GM19351 (cell line): ENCODE data around the gene UCN.
"Not testable (repeated sequence)": the region's sequence is repeated elsewhere in the genome, so short reads cannot be mapped to it uniquely, and the experiment has no call there.

Experiments
- ATAC-seq: cut with Tn5 transposase; IDR thresholded peaks from one replicate; pipeline ENCODE4 v1.9.1; 2021; ENCODE audit warnings: mild to moderate bottlenecking, moderate library complexity; ENCODE audit not compliant: unreplicated experiment

Gene UCN, protein sequence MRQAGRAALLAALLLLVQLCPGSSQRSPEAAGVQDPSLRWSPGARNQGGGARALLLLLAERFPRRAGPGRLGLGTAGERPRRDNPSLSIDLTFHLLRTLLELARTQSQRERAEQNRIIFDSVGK

DNA sequence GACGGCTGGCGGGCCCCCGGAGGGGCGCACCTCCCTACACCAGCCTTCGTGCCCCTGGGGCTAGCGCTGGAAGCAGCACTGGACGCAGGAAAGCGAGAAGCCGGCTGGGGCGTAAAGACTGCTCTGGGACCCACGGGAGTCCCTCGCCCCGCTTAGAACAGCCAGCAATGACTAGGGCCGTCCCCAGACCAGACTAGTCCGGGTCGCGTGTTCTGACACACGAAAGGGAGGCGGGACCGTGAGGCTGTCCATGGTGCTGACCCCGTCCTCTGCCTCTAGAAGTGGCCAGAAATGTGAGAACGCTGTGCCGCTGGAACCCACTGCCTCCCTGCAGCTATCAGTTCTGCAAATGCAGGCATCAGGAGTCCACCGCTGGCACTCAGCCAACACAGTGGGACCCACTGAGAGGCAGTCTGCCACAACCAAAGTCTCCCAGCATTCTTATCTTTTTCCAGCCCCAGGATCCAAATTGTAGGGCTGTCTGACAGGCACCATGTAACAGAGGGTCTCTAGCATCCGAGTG is at the start of gene UCN:
TSS of gene UCN (minus strand) at position 87 of the 523 bp plus-strand sequence. CDS start 550 bp downstream, outside the sequence.
- ATAC-seq: no peak

DNA sequence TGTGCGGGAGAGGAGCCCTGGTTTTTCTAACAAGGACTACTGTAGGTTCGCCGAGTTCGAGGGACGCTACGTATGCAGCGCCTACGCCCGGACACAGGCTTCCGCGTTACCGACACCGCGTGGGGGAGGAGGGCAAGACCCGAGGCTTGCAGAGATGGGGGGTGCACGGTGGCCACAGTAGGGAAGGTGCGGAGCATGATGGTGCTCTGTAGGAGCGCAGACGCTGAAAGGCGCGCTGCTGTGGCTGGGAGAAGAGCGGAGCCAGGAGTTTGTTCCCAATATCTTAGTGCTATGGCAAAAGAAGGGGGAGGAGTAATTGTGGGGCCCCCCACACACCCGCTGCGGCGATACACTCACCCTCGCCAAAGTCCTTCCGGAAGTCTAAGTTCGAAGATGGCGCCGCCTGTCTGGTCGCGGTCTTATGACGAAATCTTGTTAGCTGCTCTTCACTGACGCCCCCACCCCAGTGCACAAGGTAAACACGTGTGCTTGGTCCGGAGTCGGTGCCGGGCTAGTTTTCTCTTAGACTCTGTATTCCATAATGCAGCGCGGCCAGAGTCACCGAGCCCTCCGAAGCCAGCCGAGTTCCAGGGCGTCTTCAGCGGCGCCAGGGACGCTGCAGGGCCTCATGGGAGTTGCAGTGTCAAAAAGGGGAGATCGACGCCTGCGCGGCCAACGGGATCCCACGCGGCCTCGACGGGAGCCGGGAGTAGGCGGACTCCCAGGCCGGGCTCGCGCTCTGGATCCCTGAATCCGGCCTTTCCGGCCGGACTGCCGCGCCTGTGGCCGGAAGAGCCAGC is 48.3 kb upstream of the UCN start, which contains the start of gene GTF3C2:
TSS of gene GTF3C2 (minus strand) at position 383 of the 800 bp plus-strand sequence. CDS start 13,210 bp downstream, outside the sequence.
- peak; percentile 83 for ATAC-seq

DNA sequence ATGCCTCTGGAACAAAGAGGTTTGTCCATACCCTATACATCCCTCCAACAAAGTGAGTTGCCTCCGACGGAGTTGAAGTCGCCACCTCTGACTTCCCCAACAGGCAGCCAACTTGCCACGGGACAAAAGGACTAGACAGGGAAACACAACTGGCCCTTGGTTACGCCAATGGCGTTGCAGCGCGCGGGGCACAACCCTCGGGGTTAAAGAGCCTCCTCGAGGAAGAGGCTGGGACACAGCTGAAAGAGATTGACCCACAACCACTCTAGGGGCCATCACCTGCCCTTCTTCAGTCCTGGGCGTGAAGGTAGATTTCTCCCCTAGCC is 47.8 kb upstream of the UCN start:
- ATAC-seq: peak; percentile 31

DNA sequence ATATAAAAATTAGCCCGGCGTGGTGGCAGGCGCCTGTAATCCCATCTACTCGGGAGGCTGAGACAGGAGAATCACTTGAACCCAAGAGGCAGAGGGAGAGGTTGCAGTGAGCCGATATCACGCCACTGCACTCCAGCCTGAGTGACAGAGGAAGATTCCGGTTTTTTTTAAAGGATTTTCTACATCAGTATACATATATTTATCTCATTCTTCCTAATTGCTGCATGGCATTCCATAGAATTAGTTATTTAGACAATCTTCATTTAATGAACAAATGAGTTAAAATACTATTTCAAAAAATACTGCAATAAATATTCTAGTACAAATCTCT is 46.3 kb upstream of the UCN start:
- ATAC-seq: no peak

DNA sequence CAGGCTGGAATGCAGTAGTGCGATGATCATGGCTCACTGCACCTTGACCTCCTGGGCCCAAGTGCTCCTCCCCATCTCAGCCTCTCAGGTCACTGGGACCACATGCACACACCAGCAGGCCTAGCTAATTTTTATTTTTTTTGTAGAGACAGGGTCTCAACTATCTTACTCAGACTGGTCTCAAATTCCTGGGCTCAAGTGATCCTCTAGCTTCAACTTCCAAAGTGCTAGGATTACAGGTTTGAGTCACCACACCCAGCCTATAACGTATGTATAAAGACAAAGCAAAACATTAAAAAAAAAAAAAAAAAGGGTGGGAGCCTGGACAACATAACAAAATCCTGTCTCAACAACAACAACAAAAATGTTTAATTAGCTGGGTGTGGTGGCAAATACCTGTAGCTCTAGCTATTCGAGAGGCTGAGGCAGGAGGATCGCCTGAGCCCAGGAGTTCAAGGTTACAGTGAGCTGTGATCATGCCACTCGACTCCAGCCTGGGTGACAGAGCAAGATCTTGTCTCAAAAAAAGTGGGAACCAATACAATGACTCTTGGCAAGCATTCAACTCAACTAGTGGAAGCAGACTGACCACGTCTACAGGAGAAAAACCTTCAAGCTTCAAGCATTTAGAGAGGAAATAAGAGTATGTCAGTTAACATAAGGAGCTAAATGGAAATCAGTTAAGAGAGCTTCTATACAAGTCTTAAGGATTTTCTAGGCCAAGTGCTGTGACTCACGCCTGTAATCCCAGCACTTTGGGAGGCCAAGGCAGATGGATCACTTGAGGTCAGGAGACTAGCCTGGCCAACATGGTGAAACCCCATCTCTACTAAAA is 45.7 kb upstream of the UCN start:
- no peak for ATAC-seq

DNA sequence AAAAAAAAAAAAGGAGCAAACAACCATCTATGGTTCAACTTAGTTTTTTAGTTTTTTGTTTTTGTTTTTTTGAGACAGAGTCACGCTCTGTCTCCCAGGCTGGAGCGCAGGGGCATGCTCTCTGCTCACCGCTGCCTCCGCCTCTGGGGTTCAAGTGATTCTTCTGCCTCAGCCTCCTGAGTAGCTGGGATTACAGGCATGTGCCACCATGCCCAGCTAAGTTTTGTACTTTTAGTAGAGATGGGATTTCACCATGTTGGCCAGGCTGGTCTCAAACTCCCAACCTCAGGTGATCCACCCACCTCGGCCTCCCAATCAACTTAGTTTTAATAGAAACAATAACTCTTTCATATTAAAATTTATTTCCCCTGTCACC is 45.1 kb upstream of the UCN start:
- not testable (repeated sequence) for ATAC-seq

DNA sequence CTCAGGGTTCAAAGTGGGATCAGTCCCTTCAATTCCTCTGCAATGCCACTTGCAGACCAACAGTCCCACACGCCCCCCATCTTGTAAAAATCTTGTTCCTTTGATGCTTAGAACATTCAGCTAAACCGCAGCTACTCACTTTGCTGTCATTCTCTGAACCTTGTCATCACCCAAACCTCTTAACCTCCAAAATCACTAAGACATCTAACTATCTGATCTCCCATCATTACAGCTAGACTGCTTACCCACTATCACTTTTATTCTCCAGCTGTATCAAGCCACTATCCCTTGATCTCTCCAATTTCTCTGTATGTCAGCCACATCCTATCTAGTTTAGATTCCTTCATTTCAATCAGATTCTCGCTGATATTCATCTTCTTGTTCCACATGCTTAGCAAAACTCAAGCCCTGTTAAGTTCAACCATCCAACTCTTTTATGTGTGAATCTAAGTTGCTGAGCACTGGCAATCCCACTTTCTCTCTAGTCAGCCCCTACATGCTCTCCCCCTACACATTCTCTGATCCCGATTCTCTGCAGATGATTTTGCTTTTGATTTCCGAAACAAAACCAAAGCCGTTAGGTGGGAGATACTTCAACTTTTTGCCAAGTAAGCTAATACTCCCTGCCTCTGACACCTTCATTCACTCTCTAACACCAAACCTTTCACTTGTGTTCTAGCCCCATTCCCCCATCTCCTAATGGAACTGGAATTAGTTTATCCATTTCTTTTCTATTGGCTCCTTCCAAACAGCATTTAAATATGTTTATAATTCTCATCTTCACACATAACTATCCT is 43.8 kb upstream of the UCN start:
- no peak for ATAC-seq

DNA sequence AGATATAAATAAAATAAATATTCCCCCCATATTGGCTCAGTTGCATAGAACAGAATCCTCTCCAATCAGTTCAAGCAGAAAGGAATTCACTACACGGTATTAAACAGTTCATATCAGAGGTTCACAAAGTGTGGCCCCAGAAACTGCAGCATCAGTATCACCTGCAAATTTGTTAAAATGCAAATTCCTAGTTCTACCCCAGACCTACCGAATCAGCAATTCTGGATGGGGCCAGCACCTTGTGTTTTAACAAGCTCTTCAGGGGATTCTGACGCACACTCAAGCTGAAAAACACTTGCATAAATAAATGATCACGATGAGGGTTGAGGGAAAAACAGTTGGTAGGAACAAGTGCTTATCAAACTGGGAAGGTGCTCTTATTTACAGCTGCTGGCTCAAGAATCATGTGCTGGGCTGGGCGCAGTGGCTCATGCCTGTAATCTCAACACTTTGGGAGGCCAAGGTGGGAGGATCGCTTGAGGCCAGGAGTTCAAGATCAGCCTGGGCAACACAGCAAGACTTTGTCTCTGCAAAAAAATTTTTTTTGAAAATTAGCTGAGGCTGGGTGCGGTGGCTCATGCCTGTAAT is 42.0 kb upstream of the UCN start:
- ATAC-seq: no peak

DNA sequence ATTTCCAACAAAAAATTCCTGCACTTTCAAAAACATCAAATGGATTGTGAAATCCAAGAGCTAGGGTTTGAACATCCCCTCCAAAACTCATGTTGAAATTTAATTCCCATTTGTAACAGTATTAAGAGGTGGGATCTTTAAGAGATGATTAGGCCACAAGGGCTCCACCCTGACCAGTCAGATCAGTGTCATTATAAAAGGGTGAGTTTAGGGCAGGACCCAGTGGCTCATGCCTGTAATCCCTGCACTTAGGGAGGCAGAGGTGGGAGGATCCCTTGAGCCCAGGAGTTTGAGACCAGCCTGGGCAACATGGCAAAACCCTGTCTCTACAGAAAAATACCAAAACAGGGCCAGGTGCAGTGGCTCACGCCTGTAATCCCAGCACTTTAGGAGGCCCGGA is 39.4 kb upstream of the UCN start:
- no peak for ATAC-seq

DNA sequence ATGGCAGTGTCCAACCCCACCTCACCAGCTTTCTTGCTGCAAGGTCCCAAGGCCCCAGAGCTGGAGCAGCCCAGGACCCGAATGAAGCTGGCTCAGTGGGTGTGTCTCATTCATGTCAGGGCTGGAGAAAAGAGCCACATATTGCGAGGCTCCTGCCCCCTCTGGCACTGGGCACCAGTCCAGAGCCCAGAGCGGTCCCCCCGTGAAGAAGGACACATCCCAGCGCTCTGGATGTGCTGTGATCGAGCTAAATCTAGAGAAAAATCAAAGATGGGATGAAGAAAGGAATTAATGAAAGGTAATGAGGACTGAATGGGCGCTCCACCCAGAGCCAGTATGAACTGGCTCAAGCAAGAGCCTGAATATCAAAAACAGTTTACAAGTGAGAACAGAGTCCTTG is 27.9 kb upstream of the UCN start:
- ATAC-seq: no peak

DNA sequence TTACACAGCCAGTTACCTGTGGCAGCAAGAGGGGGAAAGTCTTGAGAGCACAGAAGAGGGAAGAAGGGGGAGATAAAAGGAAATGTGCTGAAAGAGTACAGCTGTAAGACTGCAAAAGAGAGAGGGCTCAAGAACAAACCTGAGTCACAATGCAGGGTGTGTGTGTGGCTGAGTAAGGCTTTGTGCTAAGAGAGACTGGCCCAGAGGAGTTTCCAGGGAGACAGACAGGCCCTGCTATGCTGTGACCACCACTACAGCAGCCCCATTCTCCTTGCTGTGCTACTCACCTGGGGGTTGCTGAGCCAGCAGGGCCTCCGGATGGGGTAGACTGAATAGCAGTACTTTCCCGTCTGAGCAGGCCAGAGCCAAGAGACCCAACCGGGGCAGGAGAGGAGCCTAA is 27.1 kb upstream of the UCN start:
- ATAC-seq: no peak

DNA sequence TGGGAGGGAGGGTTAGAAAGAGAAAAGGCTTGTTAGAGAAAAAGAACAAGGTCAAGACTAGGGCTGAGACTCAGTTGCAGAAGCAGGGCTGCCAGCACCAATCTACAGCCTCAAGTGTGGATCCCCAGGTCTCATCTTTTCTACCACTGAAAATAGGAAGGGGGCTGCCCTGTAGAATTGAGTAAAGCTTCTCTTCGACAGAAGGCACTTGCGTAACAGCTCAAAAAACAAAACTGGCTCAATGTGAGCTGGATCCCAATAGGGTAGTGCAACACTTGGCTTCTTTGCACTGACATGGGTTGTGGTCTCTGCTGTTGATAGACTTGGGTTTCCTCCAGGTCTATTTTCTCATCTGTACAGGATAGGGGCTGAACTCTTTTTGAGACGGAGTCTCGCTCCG is 16.5 kb upstream of the UCN start:
- no peak for ATAC-seq

DNA sequence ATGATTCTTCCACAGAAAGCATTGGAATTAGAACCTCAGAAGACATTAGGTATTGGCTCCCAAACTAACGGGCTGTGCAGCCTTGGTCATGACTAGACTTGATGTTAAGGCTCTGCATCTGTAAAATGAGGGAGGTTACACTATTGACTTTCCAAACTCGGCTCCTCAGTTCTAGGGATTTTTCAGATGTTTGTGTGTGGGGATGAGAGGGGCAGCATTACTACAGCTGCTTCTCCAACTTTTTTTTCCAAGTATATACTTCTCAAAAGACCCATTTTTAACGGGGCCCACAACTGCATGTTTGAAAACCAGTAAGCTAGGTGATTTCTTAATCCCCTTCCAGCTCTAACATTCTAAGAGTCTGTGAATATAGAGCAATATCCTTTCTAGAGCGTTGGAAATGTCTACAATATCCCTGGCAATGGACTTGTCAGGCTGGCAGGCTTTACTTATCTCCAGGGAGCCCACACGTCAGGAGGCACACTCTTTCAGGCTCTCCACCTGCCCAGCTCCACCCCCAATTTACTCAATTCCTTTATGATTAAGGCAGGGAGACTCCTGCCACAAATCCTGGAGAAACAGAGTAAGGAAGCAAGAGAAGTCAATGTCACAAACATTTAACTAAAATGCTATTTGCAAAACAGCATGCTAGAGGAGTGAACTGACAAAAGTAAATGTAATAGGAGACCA is 15.5 kb upstream of the UCN start:
- no peak for ATAC-seq

DNA sequence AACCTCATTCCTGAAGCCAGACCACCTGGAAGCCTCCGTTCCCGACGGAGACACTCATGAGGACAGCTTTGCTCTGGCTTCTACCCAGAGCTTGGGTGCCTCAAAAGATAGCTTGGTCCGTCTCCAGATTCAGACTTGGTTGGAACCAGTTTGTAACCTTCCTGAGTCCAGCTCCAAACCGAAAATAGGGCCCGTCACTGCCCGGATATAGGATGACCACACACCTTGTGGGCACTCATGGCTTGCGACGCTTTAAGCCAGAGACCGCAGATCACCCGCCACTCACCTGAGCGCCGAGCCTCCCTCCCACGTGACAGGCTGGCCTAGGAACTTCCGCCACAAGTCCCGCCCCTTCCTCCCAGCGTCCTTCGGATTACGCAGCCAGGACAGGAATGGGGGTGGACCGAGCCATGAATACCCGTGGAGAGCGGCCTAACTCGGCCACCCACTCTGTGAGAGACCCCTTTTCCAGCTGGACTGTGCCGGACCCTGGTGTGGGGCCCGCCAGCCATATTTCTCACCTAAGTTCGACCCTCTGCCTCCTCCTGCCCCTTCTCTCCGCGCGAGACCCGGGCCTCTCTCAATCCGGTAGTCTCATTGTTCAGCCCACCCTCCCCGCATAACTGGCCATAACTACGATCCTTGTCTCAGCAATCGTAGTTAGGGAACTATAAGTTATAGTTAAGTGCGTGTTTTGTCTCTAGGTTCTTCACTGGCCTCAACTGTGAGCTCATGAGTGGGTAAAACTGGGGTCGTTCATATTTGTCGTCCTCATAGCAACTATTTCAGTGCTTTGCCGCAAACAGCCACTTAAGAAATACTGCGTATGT is 14.7 kb upstream of the UCN start, which contains the start of gene MPV17:
TSS of gene MPV17 (minus strand) at position 332 of the 830 bp plus-strand sequence. CDS start 580 bp downstream, outside the sequence.
- ATAC-seq: peak; percentile 88

DNA sequence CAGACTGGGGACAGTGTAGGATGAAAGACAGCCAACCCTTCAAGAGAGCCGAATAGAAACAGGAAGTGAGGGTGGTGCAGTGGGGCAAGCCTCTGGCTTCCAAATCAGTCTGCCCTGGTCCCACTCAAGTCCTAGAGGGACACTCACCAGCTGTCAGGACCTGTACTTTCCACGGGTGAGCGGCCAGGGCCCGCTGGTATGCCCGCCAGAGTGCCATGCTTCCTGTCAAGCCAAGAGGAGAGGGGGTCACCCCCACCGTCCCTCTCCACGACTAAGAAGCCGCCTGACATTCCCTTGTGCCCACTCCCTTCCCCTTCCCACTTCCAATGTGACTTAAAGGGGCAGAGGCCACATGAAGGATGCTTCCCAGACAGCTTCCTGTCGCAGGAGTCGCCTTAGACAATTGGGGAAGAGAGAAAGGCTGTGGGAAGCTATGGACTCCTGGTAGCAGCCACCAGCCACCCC is 14.1 kb upstream of the UCN start:
- no peak for ATAC-seq

DNA sequence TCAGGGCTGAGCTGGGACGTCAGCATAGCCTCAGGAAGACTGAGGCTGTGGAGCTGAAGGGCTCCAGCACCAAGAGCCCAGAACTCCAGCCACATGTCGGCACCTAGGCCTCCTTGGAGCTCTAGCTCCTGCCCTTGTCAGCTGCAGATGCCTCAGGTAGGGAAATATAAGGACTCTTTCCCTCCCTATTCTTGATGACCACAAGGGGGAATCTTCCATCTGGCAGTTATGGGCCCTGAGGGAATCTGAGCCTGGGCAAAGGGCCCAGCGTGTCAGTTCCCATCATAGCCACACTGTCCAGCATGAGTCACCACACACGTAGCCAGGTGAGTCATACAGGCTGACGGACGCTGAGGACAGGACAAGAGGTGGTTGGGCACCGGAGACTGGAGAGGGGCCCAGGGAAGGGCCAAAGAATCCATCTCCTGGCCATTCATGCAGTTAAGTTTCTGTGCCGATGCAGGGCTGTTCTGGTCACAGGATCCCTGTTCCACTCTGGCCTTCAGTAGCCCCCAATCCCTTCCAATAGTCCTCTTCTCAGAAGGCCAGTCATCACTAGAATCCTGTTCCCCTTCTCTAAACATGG is 12.8 kb upstream of the UCN start:
- no peak for ATAC-seq

DNA sequence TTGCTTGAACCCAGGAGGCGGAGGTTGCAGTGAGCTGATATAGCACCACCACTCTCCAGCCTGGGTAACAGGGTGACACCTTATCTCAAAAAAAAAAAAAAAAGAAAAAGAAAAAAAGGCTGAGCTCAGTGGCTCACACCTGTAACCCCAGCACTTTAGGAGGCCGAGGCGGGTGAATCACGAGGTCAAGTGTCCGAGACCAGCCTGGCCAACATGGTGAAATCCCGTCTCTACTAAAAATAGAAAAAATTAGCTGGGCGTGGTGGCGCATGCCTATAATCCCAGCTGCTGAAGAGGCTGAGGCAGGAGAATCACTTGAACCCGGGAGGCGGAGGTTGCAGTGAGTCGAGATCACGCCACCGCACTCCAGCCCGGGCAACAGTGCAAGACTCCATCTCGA is 11.6 kb upstream of the UCN start:
- not testable (repeated sequence) for ATAC-seq

DNA sequence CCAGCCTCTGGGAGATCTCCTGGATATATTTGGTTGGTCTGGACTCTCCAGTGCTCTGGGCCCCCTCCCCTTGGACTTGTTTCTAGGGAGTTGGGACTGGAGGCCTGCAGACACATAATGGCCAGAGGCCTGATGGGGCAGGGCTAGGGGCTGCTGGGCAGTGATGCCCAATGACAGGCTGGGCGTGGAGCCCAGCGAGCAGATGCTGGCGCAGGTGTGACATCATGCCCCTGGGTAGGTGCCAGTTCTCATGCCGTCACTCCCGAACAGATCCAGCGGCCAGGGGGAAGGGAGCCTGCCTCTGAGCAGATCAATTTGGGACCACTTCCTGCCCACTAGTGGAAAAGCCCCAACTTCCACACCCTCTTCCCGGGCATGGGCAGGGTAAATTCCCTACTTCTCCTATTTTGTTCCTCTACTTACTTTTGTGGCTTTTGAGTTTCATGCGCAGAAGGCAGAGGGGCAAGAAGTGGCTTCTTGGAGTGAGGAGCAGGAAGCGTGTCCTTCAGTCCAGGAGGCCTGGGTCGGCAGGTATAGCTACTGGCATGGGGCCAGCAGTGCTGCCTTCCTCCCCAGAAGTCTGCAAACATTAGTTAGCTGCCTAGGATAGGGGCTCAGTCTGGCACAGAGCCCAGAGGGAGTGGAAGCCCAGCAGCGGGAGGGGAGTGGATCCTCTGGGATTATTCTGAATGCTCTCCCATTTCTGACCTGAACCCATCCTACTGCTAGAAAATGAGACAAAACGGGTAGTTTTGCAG is 8.6 kb upstream of the UCN start:
- no peak for ATAC-seq
